Adrenal gland (tissue), 5 donors: ENCODE results near the gene KRTAP10-1.

ENCODE experiments used
- POLR2A ChIP-seq, 2 donors: fragments of 450-650 bp; IDR thresholded peaks; one replicate each; pipeline ENCODE4 v1.6.1; 2017; ENCODE audit warnings: antibody characterized with exemption in 2 of 2, mild to moderate bottlenecking in 2 of 2, moderate library complexity in 1 of 2
- TF ChIP-seq, protein P1 (sequence below), 6 experiments: fragments of 450-650 bp in 4 of 6; fragments of 200-600 bp in 2 of 6; sonication (generic) in 1 of 6; IDR thresholded peaks; 1 replicate in 5 of 6; 2 replicates in 1 of 6; pipeline versions ENCODE4 v1.5.1 to v1.8.0; 2016 to 2021; ENCODE audit warnings: antibody characterized with exemption in 6 of 6, mild to moderate bottlenecking in 2 of 6, moderate library complexity in 1 of 6
- donor health status: DM: no; HTN: no; CAD: no.

DNA sequence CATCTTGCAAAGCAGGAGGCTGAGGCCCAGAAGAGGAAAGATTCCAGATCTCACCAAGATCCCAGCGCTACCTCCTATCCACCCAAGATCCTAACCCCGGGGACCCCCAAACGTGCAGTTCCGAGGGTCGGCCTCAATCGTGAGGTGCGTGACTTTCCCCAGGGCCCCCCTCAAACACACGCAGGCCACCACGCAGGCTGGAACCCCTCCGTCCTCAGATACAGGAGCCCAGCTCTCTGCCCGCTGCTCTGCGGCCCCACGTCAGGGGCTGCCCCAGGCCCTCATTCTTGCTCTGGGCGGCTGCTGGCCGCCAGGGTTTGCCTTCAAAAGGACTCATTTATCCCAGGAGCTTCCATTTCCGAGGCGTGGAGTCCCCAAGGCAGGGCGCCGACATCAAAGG lies 39.9 kb downstream of the KRTAP10-1 start:
- TF ChIP-seq, protein P1, sequence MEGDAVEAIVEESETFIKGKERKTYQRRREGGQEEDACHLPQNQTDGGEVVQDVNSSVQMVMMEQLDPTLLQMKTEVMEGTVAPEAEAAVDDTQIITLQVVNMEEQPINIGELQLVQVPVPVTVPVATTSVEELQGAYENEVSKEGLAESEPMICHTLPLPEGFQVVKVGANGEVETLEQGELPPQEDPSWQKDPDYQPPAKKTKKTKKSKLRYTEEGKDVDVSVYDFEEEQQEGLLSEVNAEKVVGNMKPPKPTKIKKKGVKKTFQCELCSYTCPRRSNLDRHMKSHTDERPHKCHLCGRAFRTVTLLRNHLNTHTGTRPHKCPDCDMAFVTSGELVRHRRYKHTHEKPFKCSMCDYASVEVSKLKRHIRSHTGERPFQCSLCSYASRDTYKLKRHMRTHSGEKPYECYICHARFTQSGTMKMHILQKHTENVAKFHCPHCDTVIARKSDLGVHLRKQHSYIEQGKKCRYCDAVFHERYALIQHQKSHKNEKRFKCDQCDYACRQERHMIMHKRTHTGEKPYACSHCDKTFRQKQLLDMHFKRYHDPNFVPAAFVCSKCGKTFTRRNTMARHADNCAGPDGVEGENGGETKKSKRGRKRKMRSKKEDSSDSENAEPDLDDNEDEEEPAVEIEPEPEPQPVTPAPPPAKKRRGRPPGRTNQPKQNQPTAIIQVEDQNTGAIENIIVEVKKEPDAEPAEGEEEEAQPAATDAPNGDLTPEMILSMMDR (IDR thresholded peaks at IDR 0.05) = no peak
- TF ChIP-seq POLR2A (IDR thresholded peaks at IDR 0.05) = no peak
